ENCODE data around the gene PEX5L.

PEX5L gene

DNA sequence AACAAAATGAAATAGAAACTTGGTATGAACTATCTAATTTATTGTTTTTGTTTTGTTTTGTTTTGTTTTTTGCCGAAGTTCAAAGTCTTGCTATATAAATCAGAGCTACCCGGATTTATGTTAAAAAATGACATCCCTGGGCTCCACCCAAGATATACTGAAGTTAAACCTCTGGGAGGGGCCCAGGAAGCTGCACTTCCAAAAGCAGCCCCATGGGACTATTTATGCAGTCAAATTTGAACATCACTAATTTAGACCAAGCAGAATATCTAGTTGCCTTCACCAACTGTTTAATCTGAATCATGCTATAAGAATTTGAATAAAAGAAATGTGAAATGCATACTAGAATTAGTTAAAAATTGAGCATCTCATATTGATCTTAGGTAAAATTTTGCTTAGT lies 32.2 kb downstream of the PEX5L start:
- DNase-seq: no peak

DNA sequence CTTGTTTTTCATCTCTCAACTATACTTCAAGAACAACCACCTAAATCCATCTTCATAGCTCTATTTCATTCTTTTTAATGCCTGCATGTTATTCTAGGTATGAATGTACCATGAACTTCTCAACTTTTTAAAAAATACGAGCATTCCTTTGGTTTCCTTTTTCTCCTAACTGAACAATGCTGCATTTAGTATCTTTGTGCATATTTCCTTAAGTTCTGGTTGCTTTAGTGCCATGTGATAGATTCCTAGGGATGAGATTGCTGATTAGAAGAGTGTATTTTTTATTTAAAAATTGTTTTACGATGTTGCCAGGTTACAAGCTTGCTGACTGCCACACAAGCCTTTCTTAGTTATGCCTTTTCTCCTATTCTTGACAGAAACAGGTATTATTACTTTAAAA lies 34.7 kb downstream of the PEX5L start:
- no peak for DNase-seq

DNA sequence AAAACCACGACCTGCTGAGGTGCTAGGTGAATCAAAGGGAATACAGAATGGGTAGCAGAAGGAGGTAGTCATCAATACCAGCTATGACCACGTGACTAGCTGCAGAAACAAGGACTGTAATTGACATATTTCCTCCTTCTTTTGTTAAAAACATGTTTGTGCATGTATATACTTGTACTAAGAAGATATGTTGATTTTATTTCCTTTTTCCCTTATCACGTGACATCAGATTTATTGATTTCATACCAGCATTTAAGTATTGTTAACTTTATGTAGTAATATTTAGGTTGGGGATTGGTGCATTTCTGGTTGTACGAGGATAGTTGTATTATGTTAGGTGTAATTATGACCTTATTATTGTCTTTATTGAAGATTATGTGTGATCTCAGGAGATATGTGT lies 36.2 kb downstream of the PEX5L start:
- no peak for DNase-seq

DNA sequence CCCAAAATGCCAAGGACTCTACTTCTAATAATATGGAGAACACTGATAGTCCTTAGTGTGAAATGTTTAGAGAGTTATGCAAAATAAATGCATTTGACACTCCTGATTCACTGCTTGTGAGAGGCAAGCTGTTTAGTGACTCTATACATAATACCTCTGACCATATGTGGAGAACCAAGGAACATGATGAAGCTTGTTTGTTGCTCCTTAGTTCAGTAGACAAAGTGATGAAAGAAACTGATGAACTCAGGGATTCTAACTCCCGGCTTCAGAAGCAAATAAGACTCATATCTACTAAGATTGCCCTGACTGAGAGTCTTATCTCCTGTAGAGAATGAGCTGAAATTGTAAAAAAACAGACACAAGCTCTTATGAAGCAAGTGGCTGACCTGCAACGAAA lies 41.3 kb downstream of the PEX5L start:
- DNase-seq: no peak

DNA sequence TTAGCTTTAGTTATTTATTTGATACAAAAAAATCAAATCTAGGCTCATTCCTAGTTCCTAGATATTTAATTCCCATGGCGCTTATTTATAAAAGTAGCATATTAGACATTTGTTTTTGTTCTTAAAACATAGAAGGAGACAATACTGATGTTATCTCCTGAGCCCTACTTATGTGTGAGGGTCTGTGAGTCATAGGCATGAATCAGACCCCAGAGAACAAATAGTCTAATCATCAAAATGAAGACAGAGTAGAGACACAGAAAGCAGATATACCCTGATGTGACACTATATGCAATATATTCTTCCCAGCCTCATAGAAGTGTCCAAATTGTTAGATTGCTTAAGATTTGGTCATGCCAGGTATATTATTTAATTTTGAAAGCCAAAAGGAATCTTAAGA lies 44.9 kb downstream of the PEX5L start:
- DNase-seq: no peak

DNA sequence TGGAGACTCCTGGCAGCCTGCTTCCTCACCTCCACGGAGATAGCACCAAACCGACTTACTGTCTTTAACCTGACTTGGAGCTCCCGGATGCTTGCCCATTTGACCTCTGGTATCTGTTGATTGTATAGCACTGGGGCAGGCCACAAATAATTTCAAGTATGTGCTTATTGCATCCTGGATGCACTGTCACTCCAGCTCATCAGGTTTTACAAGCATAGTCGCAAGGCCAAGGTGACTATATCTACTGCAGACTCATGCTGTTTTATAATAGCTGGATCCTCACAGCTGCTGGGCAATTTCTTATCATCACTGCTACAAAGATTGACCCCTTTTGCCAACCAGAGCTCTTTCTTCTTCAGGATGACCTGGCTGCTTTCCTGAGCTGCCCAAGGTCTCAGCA lies 45.6 kb downstream of the PEX5L start:
- DNase-seq: no peak

DNA sequence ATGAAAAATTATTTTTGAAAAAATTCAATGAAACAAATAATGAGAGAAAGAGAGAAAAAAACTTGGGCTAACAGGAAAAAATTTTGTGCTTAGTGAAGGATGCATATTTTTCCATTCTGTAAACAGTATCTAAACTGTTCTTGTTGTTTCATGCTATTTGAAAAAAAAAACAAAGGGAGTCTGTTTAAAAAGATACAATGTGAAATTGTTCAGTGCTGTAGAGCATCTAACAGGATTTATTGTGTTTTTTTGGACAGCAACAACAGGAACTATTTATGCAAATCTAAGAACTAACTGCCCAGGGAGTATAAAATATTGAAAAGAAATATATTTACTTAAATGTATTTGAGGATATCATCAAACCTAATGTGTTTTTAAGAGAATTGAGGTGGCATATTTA lies 55.1 kb downstream of the PEX5L start:
- no peak for DNase-seq

DNA sequence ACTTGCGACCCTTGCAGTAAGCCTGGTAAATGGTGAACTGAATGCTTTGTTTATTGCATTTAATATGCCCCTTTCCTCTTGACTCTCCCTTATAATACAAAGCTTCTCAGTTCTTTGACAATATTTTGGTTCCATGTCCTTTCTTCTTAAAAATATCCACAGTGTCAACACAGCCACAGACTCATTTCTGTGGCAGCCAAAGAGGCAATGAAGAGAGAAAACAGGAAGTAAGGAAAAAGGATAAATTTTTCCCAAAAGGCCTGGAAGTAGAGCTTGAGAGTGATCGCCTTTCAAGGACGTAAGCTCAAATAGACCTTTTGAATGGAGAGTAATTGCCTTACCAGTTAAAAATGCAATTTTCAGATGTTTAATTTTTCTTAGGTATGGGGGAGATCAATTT lies 59.4 kb downstream of the PEX5L start:
- no peak for DNase-seq

DNA sequence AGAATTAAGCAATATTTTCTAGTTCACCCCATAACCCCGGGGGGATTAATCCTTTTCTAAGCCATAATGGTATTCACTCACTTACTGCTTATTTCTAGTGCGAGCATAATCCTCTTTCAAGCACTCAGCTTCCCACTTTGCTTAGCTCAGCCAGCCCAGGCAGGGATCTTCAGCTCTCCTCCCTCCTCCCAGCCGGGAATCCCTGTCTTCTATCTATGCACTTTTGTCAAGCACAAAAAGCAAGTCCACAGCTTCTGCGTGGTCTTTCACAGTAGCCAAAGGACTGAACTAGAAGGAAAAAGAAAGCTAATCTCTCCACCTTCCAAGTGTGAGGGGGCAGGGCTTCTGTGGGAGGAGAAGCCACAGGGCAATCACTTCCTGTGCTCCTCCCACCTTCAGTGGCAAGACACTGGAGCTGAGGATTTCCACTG lies 62.8 kb downstream of the PEX5L start:
- DNase-seq: peak; percentile 95 to 97

DNA sequence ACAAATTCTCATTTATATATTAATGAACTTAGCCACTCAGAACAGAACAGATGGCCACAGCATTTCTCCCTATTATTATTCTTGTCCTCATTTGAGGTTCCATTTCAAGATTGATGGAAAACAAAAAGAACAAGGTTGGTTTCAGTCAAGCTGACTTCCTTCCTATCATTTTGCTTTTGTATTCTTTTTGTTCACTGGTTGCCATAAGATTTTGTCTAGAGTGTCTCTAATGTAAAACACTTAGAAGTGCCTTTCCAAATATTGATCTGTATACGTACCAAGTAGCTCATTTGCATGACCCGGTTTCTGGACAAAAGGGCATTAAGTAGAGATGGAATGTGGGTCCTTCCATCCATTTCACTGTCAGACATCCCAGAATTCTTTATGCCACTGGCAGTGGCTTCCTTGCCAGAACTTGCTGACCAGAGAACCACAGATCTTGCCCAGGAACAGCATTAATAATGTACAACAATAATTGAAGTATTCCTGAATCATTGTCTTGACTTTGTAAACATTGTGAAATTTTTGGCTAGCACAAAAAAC lies 63.8 kb downstream of the PEX5L start:
- DNase-seq: peak; percentile 27 to 69

DNA sequence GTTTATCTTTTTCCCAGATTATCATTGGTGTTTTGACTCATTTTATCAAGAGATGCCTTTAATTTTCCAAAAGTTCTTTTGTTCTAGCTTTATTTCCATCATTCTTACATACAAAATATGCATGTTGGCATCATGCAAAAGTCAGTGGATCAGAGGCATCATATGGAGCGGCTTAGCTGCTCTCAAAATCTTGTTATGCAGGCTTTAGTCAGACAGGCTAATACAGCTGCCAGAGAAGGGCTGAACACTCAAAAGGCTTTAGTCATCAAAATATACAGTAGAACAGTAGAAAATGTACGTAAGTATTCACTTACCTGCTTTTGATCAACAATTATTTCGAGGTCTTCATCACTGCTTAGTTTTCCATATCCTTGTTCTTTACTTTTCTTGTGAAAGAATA lies 65.5 kb downstream of the PEX5L start:
- DNase-seq: peak; percentile 84 to 94

DNA sequence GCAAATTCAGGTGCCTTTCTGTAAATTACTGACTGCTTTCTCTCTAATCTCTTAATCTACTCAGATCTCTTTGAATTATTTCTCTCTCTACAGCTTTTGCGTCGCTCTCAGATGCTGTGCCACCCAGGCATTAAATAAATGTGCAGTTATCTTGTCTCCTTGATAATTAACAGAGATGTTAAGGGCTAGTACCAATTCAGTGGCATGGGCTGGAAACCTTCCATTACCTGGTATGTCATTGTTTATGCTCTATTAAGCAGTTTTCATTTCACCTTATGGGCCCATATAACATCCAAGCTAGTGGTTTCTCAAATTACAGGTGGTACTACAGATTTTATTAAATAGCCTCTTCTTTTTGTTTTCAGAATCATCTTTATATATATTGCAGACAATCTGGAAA lies 66.0 kb downstream of the PEX5L start:
- peak in 1 of 2 experiments; percentile 68 for DNase-seq

DNA sequence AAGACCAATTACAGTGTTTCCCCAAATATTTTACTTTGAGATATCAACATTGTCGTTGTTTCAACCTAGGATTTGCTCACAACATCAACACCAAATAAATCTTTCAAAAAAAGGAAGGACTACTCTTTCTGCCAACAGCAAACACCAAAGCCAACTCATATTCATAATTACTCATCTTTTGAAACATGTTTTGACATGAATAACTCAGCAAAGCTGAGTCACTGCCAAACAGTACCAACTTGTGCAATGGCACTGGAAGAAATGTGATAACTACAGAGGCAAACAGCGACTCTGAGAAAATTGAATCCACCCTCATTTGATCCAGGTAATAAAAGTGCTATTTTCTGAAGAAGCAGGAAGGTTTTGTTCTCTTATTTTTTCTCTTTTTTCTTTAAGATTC lies 67.2 kb downstream of the PEX5L start:
- no peak for DNase-seq

DNA sequence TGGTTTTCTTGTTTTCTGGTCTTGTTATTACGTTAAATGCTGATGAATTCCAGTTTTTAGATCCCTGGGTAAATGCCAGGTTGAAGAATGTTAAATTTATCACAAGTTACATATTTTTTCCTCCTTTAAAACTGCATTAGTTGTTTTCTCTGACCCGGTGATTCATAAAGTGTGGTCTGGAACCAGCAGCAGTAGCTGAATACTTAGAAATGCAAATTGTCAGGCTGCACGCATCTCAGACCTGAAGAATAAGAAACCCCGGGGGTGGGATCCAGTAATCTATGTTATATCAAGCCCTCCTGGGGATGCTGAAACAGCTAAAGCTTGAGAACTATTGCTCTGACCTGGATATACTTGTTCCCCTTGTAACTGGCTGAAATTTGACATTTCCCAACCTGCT lies 69.1 kb downstream of the PEX5L start:
- no peak for DNase-seq

DNA sequence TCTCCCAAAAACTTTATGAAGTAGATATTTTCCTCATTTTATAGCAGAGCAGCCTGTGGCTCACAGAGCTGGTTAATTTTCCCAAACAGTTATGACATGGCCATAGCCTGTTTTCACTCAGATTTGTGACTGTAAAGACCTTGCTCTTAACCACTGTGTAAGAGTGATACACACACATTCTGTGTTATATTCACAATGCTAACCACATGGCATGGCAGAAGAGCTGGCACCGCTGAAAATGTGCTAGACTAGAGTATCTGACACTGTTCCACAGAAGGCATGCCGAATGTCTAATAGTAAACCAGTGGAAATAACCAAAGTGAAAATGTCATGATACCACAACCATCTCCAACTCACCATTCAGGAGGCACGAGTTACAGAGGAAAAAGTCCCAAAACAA lies 71.8 kb downstream of the PEX5L start:
- DNase-seq: no peak

DNA sequence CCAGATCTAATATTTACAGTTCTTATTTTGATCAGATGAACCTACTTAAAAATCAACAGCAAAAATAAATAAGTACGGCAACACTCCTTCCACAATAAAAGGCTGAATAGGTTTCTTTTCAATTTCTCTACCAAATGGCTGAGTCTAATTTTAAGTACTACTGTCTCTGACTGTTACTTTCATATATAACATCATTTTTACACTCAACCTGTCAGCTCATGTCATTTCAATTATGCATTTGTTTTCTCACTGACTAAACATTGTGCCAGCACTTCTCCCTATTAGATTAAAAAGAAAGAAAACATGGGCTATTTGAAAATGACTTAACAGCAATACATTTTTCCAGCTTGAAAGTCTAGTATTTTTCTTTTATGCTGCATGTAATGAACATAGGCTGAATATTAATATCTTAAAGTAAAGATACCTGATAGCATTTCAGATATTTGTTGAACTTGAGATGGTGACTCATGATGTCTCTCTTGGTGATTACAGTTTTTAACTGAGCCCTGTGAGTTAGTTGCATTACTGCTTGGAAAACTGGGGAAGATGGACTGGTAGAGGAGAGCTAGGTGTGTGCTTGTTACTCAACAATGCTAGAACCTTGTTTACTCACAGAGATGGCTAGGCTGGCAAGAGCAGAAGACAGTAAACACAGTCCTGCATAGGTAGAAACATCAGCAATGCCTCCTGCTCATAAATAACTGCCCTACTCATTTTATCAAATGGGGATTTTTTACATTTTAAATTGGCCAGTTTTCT lies 73.9 kb downstream of the PEX5L start:
- no peak for DNase-seq

DNA sequence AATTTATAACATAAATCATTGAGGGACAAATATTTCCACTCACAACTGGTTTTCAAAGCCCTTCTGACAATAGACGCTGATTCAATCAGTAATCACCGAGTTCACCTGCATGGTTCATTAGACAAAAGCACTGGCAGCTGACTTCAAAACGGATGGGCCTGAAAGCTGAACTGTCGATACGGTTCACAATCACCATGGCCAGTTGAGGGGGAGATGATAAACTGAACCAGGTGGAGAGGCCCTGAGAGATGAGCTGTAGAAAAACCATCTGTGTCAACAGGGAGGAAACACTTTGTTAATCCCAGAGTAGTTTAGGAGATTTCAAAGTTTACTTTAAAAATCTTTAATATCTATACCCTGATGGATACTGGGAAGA lies 75.0 kb downstream of the PEX5L start:
- DNase-seq: peak; percentile 78 to 91

DNA sequence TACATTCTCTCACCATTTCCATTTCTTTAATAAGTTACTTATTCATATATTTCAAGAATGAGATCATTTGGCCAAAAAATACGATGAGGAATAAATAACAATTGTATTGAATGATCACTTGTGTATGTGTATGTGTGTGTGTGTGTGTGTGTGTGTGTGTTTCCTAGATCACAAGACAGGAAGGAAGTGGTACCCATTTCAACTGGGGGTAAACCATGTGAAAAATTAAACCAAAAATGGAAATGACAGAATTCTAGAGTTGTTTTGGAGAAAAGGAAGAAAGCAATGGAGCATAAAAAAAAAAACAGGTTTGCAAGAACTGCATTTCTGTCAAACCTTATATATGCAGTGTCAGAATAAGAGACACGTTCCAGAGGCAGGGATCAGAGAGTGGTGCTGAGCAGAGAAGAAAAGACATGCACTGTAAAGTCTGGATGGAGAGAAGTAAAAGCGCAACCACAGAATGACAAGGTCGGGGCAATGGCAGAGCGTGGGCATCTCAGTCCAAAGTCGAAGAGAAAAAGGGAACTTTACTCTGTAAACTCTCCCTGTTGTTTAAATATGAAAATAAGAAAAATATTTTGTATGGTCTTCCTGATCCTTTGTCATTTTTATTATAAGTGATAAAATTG lies 75.5 kb downstream of the PEX5L start:
- DNase-seq: no peak

DNA sequence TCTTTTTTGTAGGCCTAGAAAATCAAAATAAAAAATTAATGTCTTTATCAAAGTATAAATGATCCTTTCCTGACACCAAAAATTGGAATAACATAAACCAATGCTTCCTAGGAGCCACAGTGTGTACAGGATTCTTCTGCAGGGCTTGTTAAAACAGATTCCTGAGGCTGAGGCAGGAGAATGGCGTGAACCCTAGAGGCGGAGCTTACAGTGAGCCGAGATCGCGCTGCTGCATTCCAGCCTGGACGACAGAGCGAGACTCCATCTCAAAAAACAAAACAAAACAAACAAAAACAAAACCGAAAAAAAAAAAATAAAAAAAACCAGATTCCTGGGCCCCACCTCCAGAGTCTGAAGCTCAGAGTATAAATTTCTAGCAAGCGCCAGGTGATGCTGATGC lies 78.0 kb downstream of the PEX5L start:
- no peak for DNase-seq

DNA sequence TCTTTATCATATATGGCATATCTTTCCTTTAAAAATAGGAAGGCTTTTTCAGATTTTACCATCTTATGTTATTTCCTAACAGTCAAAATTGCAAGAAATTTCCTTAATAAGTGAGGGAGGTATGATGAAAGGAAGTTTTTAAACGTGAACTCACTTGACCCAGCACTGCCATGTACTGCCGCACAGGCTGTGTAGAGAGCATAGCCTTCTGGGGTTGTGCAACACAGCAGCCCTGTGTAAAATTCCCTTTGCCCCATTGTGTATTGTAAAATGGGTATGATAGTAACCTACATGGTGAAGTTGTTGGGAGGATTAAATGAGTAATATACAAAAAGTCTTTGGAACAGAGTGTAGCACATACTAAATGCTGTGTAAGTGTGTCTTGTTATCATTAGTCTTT lies 78.6 kb downstream of the PEX5L start:
- DNase-seq: peak in 1 of 2 experiments; percentile 52

DNA sequence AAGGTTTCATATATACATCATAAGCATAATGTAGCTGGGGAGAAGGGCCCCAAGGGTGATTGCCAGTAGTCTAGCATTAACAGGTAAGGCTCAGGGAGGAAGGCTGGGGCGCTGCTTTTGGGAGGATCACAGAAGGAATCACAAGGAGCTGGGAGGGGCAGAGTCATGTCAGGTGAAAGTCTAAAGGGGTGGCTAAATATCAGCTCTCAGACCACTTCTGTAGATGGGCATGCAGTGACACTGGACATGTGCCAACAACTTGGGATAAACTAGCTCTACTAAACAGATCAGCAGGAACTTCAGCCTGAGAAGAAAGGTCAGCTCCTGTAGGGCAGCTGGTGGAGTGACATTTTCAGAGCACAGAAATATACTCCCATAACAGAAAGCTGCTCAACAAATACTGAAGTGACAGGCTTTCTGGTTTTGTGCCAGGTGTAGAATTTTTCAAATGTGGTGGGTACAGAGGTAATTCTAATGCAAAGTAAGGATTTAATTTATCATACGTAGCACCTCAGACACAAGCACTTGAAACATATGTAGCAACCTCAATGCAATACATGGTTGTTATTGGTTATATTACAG lies 79.4 kb downstream of the PEX5L start:
- DNase-seq: peak; percentile 100

DNA sequence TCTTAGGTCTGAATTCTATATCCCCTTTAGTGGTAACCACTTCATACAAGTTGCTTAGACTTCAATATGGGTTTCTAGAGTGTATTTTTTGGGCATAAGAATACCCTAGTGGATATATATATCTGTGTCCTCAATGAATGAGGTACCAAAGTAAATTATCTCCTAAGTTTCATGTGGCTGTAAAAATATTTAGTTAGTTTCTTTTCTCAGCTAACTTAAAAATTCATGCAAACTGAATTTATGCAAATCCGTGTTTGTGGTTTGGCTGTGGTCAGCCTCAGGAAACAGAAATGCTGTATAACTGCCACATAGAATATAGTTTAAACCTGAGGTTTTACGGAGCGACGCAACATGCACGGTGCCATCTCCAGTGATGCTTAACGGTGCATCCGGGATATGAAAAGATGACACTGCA lies 80.3 kb downstream of the PEX5L start:
- no peak for DNase-seq

DNA sequence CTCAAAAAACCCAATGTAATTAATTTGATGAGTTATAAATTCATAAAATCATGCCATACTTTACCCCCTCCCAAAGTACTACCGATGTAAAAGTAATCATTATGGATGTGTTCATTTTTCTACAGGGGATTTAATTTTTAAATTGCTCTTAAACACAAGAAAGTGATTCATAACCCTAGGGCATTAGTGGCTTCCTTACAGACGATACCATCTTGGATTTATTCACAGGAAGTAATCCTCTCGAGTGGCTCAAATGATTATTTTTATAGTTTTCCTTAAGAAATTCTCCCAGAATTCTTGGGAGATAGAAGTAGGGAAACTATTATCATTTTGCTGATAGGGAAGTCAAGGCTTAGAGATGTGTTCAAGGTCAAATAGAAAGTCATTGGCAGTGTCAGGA lies 80.9 kb downstream of the PEX5L start:
- DNase-seq: peak; percentile 27 to 70

DNA sequence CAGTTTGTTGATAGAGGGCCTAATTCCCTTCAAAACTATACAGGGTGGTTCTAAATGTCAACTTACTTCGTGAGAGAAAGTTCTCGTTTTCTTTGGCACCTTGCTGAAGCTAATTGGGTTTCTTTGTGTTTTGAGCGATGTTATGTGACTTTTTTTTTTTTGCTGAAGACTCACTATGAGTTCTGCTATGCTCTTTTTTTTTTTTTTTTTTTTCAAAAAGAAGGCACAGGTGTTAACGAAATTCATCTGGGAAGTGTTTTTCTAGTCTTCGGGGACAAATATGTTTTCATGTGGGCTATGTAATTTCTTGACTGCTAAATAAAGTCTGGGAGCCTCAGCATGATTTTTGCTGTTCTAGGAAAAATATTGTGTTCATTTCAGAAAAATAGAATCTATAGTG lies 81.5 kb downstream of the PEX5L start:
- no peak for DNase-seq
